ENCODE measurements around the gene OR2AJ1. TPM values are rescaled to one million over a fixed set of nuclear protein-coding genes. Genes with fewer than 3 reads are reported as not detected.

The OR2AJ1 gene
- total RNA-seq, result not detected

GRCh38 chr1:247924868-247925267 lies at the start of gene OR2AJ1:
Gene OR2AJ1 (plus strand): TSS chr1:247924889. CDS start chr1:247933769, 8,880 bp downstream.
- no peak for DNase-seq (ENCODE audit: low spot score)

- no peak for DNase-seq (ENCODE audit: low spot score)
These were observed 41.3 kb upstream of the OR2AJ1 start for GRCh38 chr1:247883346-247883745.

DNA sequence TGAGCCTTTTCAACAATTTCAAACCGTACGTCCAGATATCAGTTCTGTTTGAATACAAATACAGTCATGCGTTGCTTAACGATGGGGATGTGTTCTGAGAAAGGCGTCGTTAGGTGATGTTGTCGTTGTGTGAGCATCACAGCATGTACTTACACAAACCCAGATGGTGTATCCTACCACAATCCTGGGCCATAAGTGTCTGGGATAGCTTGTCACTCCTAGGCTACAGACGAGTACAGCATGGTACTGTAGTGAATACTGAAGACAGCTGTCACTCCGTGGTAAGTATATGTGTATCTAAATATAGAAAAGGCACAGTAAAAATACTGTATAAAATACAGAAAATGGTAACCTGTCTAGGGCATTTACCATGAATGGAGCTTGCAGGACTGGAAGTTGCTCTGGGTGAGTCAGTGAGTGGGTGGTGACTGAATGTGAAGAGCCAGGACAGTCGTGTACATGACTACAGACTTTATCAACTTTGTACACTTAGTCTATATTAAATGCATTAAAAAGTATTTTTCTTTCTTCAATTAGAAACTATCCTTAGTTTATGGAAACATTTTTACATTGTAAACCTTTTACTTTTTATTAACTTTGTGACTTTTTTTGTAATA lies 39.8 kb upstream of the OR2AJ1 start:
- DNase-seq (ENCODE audit: low spot score), result no peak

GRCh38 chr1:247895163-247895637 lies 29.5 kb upstream of the OR2AJ1 start, which contains the start of gene OR2W3:
Gene OR2W3 (plus strand): TSS chr1:247895587. CDS start chr1:247895587, 0 bp downstream.
- DNase-seq (ENCODE audit: low spot score), result no peak

GRCh38 chr1:247895976-247896375 lies 28.7 kb upstream of the OR2AJ1 start:
- DNase-seq (ENCODE audit: low spot score), result no peak

- no peak for DNase-seq (ENCODE audit: low spot score)
These were observed 20.6 kb upstream of the OR2AJ1 start for GRCh38 chr1:247904122-247904521.

- no peak for DNase-seq (ENCODE audit: low spot score)
These were observed 19.5 kb upstream of the OR2AJ1 start for GRCh38 chr1:247905181-247905580.

DNA sequence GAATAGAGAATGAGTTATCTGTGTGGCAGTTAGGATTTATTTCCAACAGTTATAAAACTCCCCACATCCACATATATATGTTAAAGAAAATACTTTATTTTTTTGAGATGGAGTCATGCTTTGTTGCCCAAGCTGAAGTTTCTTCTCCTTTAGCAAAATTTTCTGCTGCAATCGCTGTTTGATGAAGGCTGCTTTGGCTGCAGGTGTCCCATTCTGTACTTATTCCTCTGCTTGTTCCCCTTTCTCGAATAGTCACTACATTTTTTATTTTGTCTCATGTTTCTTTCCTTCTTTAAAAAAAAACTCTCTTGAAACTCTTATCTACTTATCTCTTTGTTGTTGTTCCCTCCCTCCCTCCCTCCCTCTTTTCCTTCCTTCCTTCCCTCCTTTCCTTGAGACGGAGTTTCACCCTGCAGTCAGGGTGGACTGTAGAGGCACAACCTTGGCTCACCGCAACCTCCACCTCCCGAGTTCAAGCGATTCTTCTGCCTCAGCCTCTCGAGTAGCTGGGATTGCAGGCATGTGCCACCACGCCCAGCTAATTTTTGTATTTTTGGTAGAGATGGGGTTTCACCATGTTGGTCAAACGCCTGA lies 18.7 kb upstream of the OR2AJ1 start:
- DNase-seq (ENCODE audit: low spot score), result no peak

- DNase-seq (ENCODE audit: low spot score), result no peak
These were observed 18.1 kb upstream of the OR2AJ1 start for GRCh38 chr1:247906504-247907047.

DNA sequence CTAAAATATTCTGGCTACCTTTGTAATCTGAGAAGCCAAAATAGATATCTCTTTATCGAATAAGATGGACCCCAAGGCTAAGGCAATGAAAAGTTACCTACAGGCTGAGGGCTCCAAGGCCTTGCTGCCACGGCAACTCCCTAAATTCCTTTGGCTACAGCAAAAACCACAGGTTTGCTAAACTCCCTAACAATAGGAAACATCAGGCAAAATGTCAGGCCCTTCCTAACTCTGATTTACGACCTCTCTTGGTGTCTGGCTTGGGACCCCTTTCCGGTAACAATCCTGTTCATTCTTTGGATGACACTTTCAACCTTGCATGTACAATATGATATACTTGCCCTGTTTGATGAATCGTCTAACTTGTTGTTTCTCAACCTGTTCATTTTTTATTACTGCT lies 15.9 kb upstream of the OR2AJ1 start:
- no peak for DNase-seq (ENCODE audit: low spot score)

- DNase-seq (ENCODE audit: low spot score), result no peak
These were observed 10.9 kb upstream of the OR2AJ1 start for GRCh38 chr1:247913786-247914185.

- no peak for DNase-seq (ENCODE audit: low spot score)
These were observed 9.6 kb upstream of the OR2AJ1 start for GRCh38 chr1:247914941-247915662.

DNA sequence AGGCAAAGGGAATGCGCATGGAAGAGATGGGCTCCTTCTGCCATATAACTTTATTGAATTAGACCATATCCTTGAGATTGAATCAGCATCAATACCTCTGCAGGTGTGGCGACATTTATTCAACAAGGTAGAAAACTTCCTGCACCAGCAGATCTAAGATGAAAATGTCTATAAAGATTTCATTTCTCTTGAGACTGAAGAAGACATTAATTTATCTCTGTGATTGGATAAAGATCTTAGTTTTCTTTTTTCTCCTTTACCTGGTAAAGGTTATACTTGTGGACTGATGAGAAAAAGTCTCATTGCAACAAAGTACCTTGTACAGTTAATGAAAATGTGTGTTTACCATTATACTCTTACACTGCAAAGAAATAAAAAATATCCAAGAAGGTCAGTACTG lies 4.7 kb upstream of the OR2AJ1 start, which contains the start of gene OR2T8:
Gene OR2T8 (plus strand): TSS at position 301 of the 400 bp plus-strand sequence. CDS start 766 bp downstream, outside the sequence.
- no peak for DNase-seq (ENCODE audit: low spot score)

DNA sequence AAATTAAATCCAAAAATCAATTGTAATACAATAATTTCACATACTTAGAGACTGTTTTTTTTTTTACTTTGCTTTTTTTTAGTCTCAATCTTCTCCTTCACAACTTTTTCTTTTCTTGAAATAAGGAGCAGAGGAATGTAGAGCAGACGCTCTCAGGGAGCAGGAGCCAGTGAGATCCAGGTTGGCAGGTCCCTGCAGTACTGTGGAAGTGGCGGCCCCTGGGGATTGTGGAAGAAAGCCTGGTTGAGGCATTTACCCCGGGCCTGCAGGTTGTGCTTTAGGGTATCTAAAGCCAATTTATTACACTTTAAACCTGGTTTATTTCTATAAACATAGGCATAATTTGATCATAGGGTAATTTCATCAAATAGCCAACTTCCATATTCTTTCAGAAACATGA lies 748 bp upstream of the OR2AJ1 start:
- no peak for DNase-seq (ENCODE audit: low spot score)

- DNase-seq (ENCODE audit: low spot score), result no peak
These were observed 9.3 kb downstream of the OR2AJ1 start for GRCh38 chr1:247933989-247934388.

GRCh38 chr1:247935781-247936180 lies 11.1 kb downstream of the OR2AJ1 start:
- DNase-seq (ENCODE audit: low spot score), result no peak

DNA sequence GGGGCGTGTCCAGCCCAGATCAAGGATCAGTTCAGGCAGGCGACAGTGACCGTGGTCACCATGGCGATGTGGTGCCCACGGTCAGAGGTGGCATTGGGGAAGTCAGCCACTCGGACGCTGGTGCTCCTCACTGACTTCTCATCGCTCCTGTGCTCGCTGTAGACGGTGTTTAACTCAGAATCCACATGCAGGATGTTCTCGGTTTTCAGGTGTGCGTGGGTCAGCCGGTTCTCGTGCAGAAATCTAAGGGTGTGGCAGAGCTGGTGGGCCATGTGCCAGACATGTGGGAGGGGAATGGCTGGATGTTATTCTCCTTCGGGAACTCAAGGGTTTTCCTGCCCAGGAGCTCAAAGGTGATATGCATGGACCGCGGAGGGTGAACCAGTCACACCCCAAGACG lies 11.7 kb downstream of the OR2AJ1 start:
- no peak for DNase-seq (ENCODE audit: low spot score)

DNA sequence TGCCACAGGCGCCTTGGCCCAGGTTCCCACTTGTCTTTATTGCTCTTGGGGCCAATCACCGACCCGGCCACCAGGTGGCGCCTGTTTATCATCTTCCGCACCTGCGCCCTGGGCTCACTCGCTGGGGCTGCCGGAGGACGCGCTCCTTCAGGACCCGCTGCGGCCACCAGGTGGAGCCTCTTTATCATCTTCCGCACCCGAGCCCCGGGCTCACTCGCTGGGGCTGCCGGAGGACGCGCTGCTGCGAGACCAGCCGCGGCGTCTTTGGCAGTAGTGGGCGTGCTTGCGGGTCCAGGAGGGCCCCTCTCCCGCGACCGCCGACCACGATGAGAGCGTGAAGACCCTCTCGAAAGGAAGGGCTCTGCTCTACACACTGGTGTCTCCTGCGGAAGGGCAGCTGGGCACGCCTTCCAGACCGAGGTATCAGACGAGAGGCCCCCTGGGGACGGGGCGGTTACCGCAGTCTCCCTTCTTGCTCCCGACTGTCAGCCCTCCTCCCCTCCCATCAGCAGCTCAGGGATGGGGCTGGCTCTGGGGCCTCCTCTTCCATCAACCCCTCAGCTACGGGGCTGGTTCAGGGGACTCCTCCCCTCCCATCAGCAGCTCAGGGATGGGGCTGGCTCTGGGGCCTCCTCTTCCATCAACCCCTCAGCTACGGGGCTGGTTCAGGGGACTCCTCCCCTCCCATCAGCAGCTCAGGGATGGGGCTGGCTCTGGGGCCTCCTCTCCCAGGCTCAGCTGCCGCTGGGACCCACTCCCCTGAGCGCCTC lies 12.5 kb downstream of the OR2AJ1 start:
- DNase-seq (ENCODE audit: low spot score), result peak; percentile 49

GRCh38 chr1:247942624-247943023 lies 17.9 kb downstream of the OR2AJ1 start:
- DNase-seq (ENCODE audit: low spot score), result no peak

- DNase-seq (ENCODE audit: low spot score), result no peak
These were observed 23.9 kb downstream of the OR2AJ1 start, which contains the start of gene OR2L8 for GRCh38 chr1:247948558-247948957. Gene OR2L8 (plus strand): TSS chr1:247948858. CDS start chr1:247948858, 0 bp downstream.

DNA sequence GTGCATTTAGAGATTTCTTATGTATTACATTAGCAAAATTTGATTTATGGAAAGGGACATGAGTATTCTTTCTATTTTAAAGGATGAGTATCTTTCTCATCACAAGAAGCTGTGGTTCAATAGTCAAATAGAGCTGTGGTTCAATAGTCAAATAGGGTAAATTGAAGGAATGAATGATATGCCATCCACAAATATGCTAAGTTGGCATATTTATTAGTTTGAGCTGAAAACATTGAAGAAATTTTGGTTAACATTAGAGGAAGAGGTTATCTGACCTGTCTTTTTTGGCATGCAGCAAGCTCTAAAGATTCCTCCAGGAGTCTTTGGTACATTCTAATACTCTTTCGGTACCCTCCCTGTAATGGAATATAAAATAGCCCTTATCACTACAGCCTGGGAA lies 28.7 kb downstream of the OR2AJ1 start:
- DNase-seq (ENCODE audit: low spot score), result no peak

- no peak for DNase-seq (ENCODE audit: low spot score)
These were observed 37.1 kb downstream of the OR2AJ1 start for GRCh38 chr1:247961791-247962190.

All from mucosa of gallbladder (tissue), 1 donor.